Endothelial cell of umbilical vein (primary cell): Measurements from ENCODE around the gene ARHGEF28. TPM values are rescaled to one million over a fixed set of nuclear protein-coding genes. Genes with fewer than 3 reads are reported as not detected.

ENCODE experiments used
- BruUV-seq: library from RNA; stranded (reverse); fragments of 400-500 nt; replicated peaks from 2 replicates; lab custom pipeline; 2021; lab: Mats Ljungman, UMichigan
- CTCF ChIA-PET: fragments of 300-600, 350-600 bp; sonication (Branson Sonifier 250); formaldehyde crosslinking; loops from one replicate; lab custom pipeline; 2021; ENCODE audit warnings: antibody characterized with exemption, inconsistent platforms; lab: Charles Lee
- POLR2A ChIA-PET: fragments of 300-600, 350-600 bp; sonication (Branson Sonifier 250); formaldehyde crosslinking; loops from one replicate; lab custom pipeline; 2021; ENCODE audit warnings: antibody characterized with exemption, inconsistent platforms; lab: Charles Lee
- DNase-seq: peaks from one replicate; pipeline ENCODE4 v3.0.0-alpha.2; 2011; ENCODE audit warnings: low read depth, low spot score
- FAIRE-seq: peaks from 2 replicates; lab custom pipeline; 2011; peaks lifted over from hg19 to GRCh38; lab: Jason Lieb, UNC
- H2AFZ ChIP-seq: 2 replicates; pipeline ENCODE4 v1.6.0; 2012; ENCODE audit warnings: low read depth, low read length, control low read depth, inconsistent platforms
- H3K27ac ChIP-seq: 2 replicates; pipeline ENCODE4 v1.5.1; 2011; ENCODE audit warnings: low read depth, mild to moderate bottlenecking, control low read depth, low read length, moderate library complexity; ENCODE audit not compliant: insufficient read depth
- H3K27me3 ChIP-seq, 2 experiments: 2 replicates each; pipeline versions ENCODE4 v1.6.0 to v1.6.1; 2011; ENCODE audit warnings: low read length in 2 of 2, mixed read lengths in 1 of 2; ENCODE audit not compliant: control insufficient read depth in 2 of 2, insufficient read depth in 2 of 2
- H3K36me3 ChIP-seq, 2 experiments: 2 replicates in 1 of 2; 3 replicates in 1 of 2; pipeline ENCODE4 v1.5.1; 2011; ENCODE audit warnings: low read length in 2 of 2, mild to moderate bottlenecking in 1 of 2, moderate library complexity in 1 of 2; ENCODE audit not compliant: control insufficient read depth in 2 of 2, insufficient read depth in 2 of 2; ENCODE audit errors: extremely low read depth in 1 of 2
- H3K4me1 ChIP-seq: 3 replicates; pipeline ENCODE4 v1.5.1; 2011; ENCODE audit warnings: mild to moderate bottlenecking, low read length; ENCODE audit not compliant: control insufficient read depth, insufficient read depth; ENCODE audit errors: extremely low read depth
- H3K4me2 ChIP-seq: 2 replicates; pipeline ENCODE4 v1.6.1; 2011; ENCODE audit warnings: low read length, control low read depth, mixed read lengths; ENCODE audit not compliant: insufficient read depth
- H3K4me3 ChIP-seq, 3 experiments: fragments of 200-600 bp in 1 of 3; sonication (generic), shearing (Covaris generic) in 1 of 3; replicated peaks in 1 of 3; 2 replicates each; pipeline ENCODE4 v1.5.1; 2011 to 2016; ENCODE audit warnings: control low read depth in 3 of 3, low read length in 3 of 3, mild to moderate bottlenecking in 2 of 3, inconsistent platforms in 1 of 3, low read depth in 1 of 3, moderate library complexity in 1 of 3; ENCODE audit not compliant: insufficient read depth in 1 of 3
- H3K79me2 ChIP-seq: 2 replicates; pipeline ENCODE4 v1.6.0; 2012; ENCODE audit warnings: low read length, inconsistent platforms; ENCODE audit not compliant: control insufficient read depth, insufficient read depth
- H3K9ac ChIP-seq: replicated peaks from 2 replicates; pipeline ENCODE3; 2011; ENCODE audit warnings: low read length, control low read depth; ENCODE audit not compliant: insufficient read depth; ENCODE audit errors: extremely low read depth
- H3K9me1 ChIP-seq: replicated peaks from 3 replicates; pipeline ENCODE4 v1.6.0; 2011; ENCODE audit warnings: mild to moderate bottlenecking, low read length; ENCODE audit not compliant: control insufficient read depth, insufficient read depth; ENCODE audit errors: extremely low read depth
- H3K9me3 ChIP-seq: replicated peaks from 2 replicates; pipeline ENCODE4 v1.5.1; 2012; ENCODE audit warnings: low read length, inconsistent platforms; ENCODE audit not compliant: control insufficient read depth, insufficient read depth
- H4K20me1 ChIP-seq: replicated peaks from 2 replicates; pipeline ENCODE3; 2011; ENCODE audit warnings: mild to moderate bottlenecking, low read length; ENCODE audit not compliant: control insufficient read depth, insufficient read depth; ENCODE audit errors: extremely low read depth
- EZH2 ChIP-seq: IDR thresholded peaks from 2 replicates; pipeline ENCODE4 v1.6.1; 2012; ENCODE audit warnings: borderline replicate concordance, low read depth, mild to moderate bottlenecking, moderate library complexity, low read length, inconsistent platforms; ENCODE audit not compliant: severe bottlenecking
- FOS ChIP-seq: IDR thresholded peaks from 2 replicates; pipeline ENCODE4 v1.6.1; 2011; ENCODE audit warnings: mild to moderate bottlenecking, low read length, moderate library complexity, borderline replicate concordance; ENCODE audit not compliant: insufficient read depth
- GATA2 ChIP-seq: IDR thresholded peaks from 2 replicates; pipeline ENCODE4 v1.7.0; 2011; ENCODE audit warnings: low read depth, mild to moderate bottlenecking, moderate library complexity, mixed read lengths, low read length; ENCODE audit not compliant: insufficient read length, insufficient read depth
- JUN ChIP-seq: IDR thresholded peaks from 2 replicates; pipeline ENCODE4 v1.6.1; 2011; ENCODE audit warnings: borderline replicate concordance, low read depth; ENCODE audit not compliant: insufficient read length, insufficient read depth
- MYC ChIP-seq: IDR thresholded peaks from one replicate; pipeline ENCODE4 v1.6.1; 2011; ENCODE audit warnings: mild to moderate bottlenecking, low read depth, low read length
- POLR2A ChIP-seq: IDR thresholded peaks from 2 replicates; pipeline ENCODE4 v1.6.1; 2012; ENCODE audit warnings: low read depth, mild to moderate bottlenecking, control low read depth, low read length
- POLR2AphosphoS5 ChIP-seq: IDR thresholded peaks from 2 replicates; pipeline ENCODE4 v1.6.1; 2012; ENCODE audit warnings: low read depth, mild to moderate bottlenecking, control low read depth, low read length, moderate library complexity; ENCODE audit not compliant: insufficient read depth
- dilution Hi-C: fragments of 300-500 bp; cut with MboI; formaldehyde crosslinking; loops from one replicate; pipeline ENCODE4 v1.15.0; 2019; ENCODE audit warnings: low sequenced_read_pairs; ENCODE audit not compliant: extremely low pct_ligation_motif_present
- intact Hi-C: fragments of 100-400 bp; cut with micrococcal nuclease; formaldehyde crosslinking; loops from one replicate; pipeline ENCODE4 v1.10.0; 2022
- polyA plus RNA-seq, 4 experiments: library from polyadenylated mRNA; depleted of rRNA in 3 of 4; stranded (reverse) in 3 of 4; unstranded in 1 of 4; fragments of >200 nt; gene quantifications; 2 replicates each; pipeline versions ENCODE4 v1.2.1 to v1.2.3, GENCODE V29; 2011 to 2012; ENCODE audit warnings: missing spikeins in 1 of 4
- total RNA-seq: library from RNA; stranded (reverse); gene quantifications from 2 replicates; pipeline ENCODE4 v1.2.3, GENCODE V29; 2021
- TF ChIP-seq, protein P1 (sequence below), 2 donors: IDR thresholded peaks; 1 replicate in 1 of 2; 2 replicates in 1 of 2; pipeline ENCODE4 v1.5.1; 2011; ENCODE audit warnings: low read length in 2 of 2, mild to moderate bottlenecking in 2 of 2, moderate library complexity in 2 of 2, control low read depth in 1 of 2, inconsistent platforms in 1 of 2, low read depth in 1 of 2; ENCODE audit not compliant: insufficient read depth in 1 of 2; ENCODE audit errors: extremely low read depth in 1 of 2
- TF ChIP-seq, protein P2 (sequence below): IDR thresholded peaks from 2 replicates; pipeline ENCODE4 v1.6.1; 2011; ENCODE audit not compliant: insufficient read depth, insufficient read length

Gene ARHGEF28
- total and polyA plus RNA-seq, 2 donors (not counting 3 experiments of a cell fraction or from before 2014, with no cell fraction given) = 29.5 to 108 TPM

DNA sequence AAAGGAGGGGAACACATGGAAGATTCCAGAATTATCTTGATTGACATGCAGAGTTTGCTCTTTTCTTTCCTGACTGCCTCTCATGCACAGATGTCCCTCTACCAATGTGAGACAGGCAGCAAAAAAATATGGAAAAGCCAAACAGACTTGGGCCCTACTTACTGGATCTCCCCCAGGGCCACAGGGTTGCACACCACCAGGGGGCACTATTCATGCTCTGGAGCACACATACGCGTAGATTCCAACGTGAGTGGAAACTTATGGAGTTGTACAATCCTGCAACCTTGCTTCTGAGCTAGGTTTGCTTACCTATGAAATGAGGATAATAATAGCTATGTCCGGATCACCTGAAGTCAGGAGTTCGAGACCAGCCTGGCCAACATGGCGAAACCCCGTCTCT is 319.5 kb downstream of the ARHGEF28 start:
- BruUV-seq = no TSS peak
- Histone ChIP-seq H3K4me1 (peaks cover 4% of the 10 kb centered on the region), H3K27me3 (no peaks in the 10 kb centered on the region), H4K20me1 (no peaks in the 10 kb centered on the region), H3K4me3 (no peak overlapping the region), H3K79me2 (no peaks in the 10 kb centered on the region), H3K27ac (no peak overlapping the region), H3K9me1 (no peaks in the 10 kb centered on the region), H3K36me3 (peaks cover 4 to 8% of the 10 kb centered on the region in 2 experiments), H2AFZ (no peak overlapping the region), H3K4me2 (no peak overlapping the region), H3K9me3 (no peaks in the 10 kb centered on the region), H3K9ac (no peak overlapping the region)
- FAIRE-seq = no peak
- dilution Hi-C loops = no loop called here
- POLR2A ChIA-PET = interaction anchor here (0.6 kb wide), 1 partner anchor 691 kb away, joined by 3 read pairs; no protein-coding TSS in a partner anchor
- CTCF ChIA-PET = interaction anchor here (0.6 to 1.9 kb wide), 5 partner anchors 419 to 704 kb away, joined by 3 to 8 read pairs (median 3); no protein-coding TSS in a partner anchor
- TF ChIP-seq GATA2 = no peak
- TF ChIP-seq, protein P1, sequence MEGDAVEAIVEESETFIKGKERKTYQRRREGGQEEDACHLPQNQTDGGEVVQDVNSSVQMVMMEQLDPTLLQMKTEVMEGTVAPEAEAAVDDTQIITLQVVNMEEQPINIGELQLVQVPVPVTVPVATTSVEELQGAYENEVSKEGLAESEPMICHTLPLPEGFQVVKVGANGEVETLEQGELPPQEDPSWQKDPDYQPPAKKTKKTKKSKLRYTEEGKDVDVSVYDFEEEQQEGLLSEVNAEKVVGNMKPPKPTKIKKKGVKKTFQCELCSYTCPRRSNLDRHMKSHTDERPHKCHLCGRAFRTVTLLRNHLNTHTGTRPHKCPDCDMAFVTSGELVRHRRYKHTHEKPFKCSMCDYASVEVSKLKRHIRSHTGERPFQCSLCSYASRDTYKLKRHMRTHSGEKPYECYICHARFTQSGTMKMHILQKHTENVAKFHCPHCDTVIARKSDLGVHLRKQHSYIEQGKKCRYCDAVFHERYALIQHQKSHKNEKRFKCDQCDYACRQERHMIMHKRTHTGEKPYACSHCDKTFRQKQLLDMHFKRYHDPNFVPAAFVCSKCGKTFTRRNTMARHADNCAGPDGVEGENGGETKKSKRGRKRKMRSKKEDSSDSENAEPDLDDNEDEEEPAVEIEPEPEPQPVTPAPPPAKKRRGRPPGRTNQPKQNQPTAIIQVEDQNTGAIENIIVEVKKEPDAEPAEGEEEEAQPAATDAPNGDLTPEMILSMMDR (IDR thresholded peaks at IDR 0.05; ENCODE audit: extremely low read depth in 1 of 2, insufficient read depth in 1 of 2, low read depth in 1 of 2, low read length in 2 of 2) = peak; percentile 27 to 34
- intact Hi-C loops = loop anchor here (2.0 kb wide), 1 partner anchor 703 kb away; no protein-coding TSS in a partner anchor
- no peak for DNase-seq

DNA sequence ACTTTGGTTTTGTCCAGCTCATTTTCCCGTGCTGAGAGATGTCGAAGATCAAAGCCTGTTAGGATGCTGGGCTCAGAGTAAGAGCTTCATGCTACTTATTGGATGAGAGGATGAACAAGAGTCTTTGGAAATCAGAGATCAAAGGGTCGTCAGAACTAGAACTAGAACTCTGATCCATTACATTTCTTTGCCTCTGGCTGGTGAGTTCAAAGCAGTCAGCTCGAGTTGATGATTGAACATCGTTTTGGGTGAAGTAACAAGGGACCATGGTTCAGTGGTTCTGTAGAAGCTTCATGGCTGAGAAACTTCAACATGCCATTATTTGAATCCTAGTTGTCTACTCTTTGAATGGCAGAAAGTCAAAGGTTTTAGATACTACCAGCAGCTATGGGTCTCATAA is 320.3 kb downstream of the ARHGEF28 start:
- no peak overlapping the region for H3K9ac ChIP-seq
- no peaks in the 10 kb centered on the region for H4K20me1 ChIP-seq
- H3K36me3 ChIP-seq = peaks cover 4 to 8% of the 10 kb centered on the region in 2 experiments
- no peak for DNase-seq
- no peaks in the 10 kb centered on the region for H3K79me2 ChIP-seq
- no peaks in the 10 kb centered on the region for H3K4me1 ChIP-seq
- intact Hi-C loops (no loop called here), dilution Hi-C loops (no loop called here)
- ChIA-PET CTCF (interaction anchor here (0.6 to 1.9 kb wide), 5 partner anchors 18 to 702 kb away, joined by 3 to 8 read pairs (median 3); no protein-coding TSS in a partner anchor), POLR2A (interaction anchor here (0.6 kb wide), 1 partner anchor 690 kb away, joined by 3 read pairs; no protein-coding TSS in a partner anchor)
- no peak for FAIRE-seq
- no peak overlapping the region for H3K27ac ChIP-seq
- no peak overlapping the region for H2AFZ ChIP-seq
- BruUV-seq = no TSS peak
- no peaks in the 10 kb centered on the region for H3K9me1 ChIP-seq
- H3K9me3 ChIP-seq = no peaks in the 10 kb centered on the region
- H3K27me3 ChIP-seq = no peaks in the 10 kb centered on the region
- no peak overlapping the region for H3K4me2 ChIP-seq
- H3K4me3 ChIP-seq = no peak overlapping the region
- TF ChIP-seq POLR2AphosphoS5 (no peak), EZH2 (no peak), JUN (no peak), POLR2A (no peak), GATA2 (no peak), MYC (no peak), FOS (no peak)
- TF ChIP-seq, protein P1 (IDR thresholded peaks at IDR 0.05; ENCODE audit: extremely low read depth in 1 of 2, insufficient read depth in 1 of 2, low read depth in 1 of 2, low read length in 2 of 2) = no peak
- TF ChIP-seq, protein P2, sequence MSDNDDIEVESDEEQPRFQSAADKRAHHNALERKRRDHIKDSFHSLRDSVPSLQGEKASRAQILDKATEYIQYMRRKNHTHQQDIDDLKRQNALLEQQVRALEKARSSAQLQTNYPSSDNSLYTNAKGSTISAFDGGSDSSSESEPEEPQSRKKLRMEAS = no peak
